ENCODE results near the gene FHAD1.

DNA sequence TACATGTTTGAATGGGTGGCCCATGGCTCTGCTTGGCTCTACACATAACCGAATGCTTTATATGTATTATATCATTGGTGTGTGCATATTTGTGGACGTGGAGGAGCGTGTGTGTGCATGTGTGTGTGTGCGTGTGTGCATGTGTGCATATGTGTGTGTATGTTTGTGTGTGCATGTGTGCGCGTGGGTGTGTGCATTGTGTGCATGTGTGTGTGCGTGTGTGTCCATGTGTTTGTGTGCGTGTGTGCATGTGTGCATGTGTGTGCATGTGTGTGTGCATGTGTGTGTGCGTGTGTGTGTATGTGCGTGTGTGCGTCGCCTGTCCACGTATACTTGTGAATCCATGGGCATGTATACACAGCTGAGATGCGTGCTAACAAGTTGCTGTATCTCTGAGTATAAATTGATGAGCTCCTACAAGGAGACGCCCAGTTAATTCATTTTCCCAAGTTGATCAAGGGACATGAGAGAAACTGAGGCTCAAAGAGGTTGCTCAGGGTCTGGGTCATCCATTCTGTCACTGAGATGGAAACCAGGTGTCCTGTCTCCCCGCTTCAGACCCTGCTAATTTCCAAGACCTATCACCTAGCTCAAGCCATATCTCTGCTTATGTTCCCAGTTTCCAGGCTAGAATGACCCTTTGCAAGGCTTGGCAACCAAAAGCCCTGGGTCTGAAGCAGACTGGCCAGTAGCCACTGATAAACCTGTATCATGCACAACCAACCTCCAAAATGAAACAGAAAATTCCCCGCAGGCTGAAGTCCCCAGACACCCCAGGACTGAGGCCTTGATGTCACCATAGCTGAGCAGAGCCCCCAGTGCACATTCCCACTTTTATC, 188.4 kb downstream of the FHAD1 start:
- TF ChIP-seq ZNF70 (CRISPR knock-in tag; IDR thresholded peaks at IDR 0.05) (no peak), ZFP3 (CRISPR knock-in tag; IDR thresholded peaks at IDR 0.05) (no peak), CSDC2 (CRISPR knock-in tag; IDR thresholded peaks at IDR 0.05) (no peak), TOX (CRISPR knock-in tag; IDR thresholded peaks at IDR 0.05; ENCODE audit: borderline replicate concordance) (no peak), RARB (CRISPR knock-in tag; IDR thresholded peaks at IDR 0.05) (no peak), ZFP30 (CRISPR knock-in tag; IDR thresholded peaks at IDR 0.05) (no peak), ZNF565 (CRISPR knock-in tag; conservative IDR thresholded peaks at IDR 0.05; ENCODE audit: low read depth) (no peak), TCF4 (CRISPR knock-in tag; IDR thresholded peaks at IDR 0.05; ENCODE audit: borderline replicate concordance) (no peak), ZC3H10 (CRISPR knock-in tag; IDR thresholded peaks at IDR 0.05) (no peak), ARNTL (CRISPR knock-in tag; IDR thresholded peaks at IDR 0.05; ENCODE audit: borderline replicate concordance, low read depth) (no peak), BACH2 (CRISPR knock-in tag; IDR thresholded peaks at IDR 0.05; ENCODE audit: borderline replicate concordance) (no peak), SNAI2 (CRISPR knock-in tag; IDR thresholded peaks at IDR 0.05) (no peak)
- TF ChIP-seq, protein P1, sequence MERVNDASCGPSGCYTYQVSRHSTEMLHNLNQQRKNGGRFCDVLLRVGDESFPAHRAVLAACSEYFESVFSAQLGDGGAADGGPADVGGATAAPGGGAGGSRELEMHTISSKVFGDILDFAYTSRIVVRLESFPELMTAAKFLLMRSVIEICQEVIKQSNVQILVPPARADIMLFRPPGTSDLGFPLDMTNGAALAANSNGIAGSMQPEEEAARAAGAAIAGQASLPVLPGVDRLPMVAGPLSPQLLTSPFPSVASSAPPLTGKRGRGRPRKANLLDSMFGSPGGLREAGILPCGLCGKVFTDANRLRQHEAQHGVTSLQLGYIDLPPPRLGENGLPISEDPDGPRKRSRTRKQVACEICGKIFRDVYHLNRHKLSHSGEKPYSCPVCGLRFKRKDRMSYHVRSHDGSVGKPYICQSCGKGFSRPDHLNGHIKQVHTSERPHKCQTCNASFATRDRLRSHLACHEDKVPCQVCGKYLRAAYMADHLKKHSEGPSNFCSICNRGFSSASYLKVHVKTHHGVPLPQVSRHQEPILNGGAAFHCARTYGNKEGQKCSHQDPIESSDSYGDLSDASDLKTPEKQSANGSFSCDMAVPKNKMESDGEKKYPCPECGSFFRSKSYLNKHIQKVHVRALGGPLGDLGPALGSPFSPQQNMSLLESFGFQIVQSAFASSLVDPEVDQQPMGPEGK (CRISPR knock-in tag; IDR thresholded peaks at IDR 0.05; ENCODE audit: borderline replicate concordance) = no peak
- TF ChIP-seq, protein P2, sequence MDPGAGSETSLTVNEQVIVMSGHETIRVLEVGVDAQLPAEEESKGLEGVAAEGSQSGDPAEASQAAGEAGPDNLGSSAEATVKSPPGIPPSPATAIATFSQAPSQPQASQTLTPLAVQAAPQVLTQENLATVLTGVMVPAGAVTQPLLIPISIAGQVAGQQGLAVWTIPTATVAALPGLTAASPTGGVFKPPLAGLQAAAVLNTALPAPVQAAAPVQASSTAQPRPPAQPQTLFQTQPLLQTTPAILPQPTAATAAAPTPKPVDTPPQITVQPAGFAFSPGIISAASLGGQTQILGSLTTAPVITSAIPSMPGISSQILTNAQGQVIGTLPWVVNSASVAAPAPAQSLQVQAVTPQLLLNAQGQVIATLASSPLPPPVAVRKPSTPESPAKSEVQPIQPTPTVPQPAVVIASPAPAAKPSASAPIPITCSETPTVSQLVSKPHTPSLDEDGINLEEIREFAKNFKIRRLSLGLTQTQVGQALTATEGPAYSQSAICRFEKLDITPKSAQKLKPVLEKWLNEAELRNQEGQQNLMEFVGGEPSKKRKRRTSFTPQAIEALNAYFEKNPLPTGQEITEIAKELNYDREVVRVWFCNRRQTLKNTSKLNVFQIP (CRISPR knock-in tag; IDR thresholded peaks at IDR 0.05; ENCODE audit: borderline replicate concordance, low read depth) = no peak

Measured in SK-N-SH treated with all-trans-retinoic acid at 6 μM for 48 hours (cell line).